Neural progenitor cell (in vitro differentiated cells): ENCODE data around the gene CLDN12. TPM values are rescaled to one million over a fixed set of nuclear protein-coding genes. Genes with fewer than 3 reads are reported as not detected.

Source experiments
- DNase-seq: peaks from one replicate; pipeline ENCODE4 v3.0.0-alpha.2; 2016; ENCODE audit warnings: low spot score
- H2AFZ ChIP-seq: fragments of 200-600 bp; sonication (generic); replicated peaks from 2 replicates; pipeline ENCODE4 v1.6.1; 2016; ENCODE audit warnings: antibody characterized with exemption
- H3F3A ChIP-seq: fragments of 200-600 bp; sonication (generic); 2 replicates; pipeline ENCODE4 v1.6.1; 2016; ENCODE audit warnings: antibody characterized with exemption, low read depth
- H3K27ac ChIP-seq: fragments of 200-600 bp; sonication (generic); 2 replicates; pipeline ENCODE4 v1.5.1; 2016; ENCODE audit warnings: mild to moderate bottlenecking
- H3K27me3 ChIP-seq: fragments of 200-600 bp; sonication (generic); 2 replicates; pipeline ENCODE4 v1.6.1; 2016; ENCODE audit warnings: mild to moderate bottlenecking, moderate library complexity
- H3K36me3 ChIP-seq: fragments of 200-600 bp; sonication (generic); 2 replicates; pipeline ENCODE4 v1.5.1; 2016
- H3K4me1 ChIP-seq: fragments of 200-600 bp; sonication (generic); 2 replicates; pipeline ENCODE4 v1.6.1; 2016; ENCODE audit warnings: mixed run types
- H3K4me2 ChIP-seq: fragments of 200-600 bp; sonication (generic); 2 replicates; pipeline ENCODE4 v1.6.1; 2016
- H3K4me3 ChIP-seq: fragments of 200-600 bp; sonication (generic); 2 replicates; pipeline ENCODE4 v1.5.1; 2016
- H3K79me2 ChIP-seq: fragments of 200-600 bp; sonication (generic); 2 replicates; pipeline ENCODE4 v1.6.1; 2016; ENCODE audit warnings: low read depth
- H3K9ac ChIP-seq: fragments of 200-600 bp; sonication (generic); 2 replicates; pipeline ENCODE4 v1.6.1; 2016
- H3K9me3 ChIP-seq: fragments of 200-600 bp; sonication (generic); 2 replicates; pipeline ENCODE4 v1.5.1; 2016; ENCODE audit warnings: low read depth
- H4K20me1 ChIP-seq: fragments of 200-600 bp; sonication (generic); 2 replicates; pipeline ENCODE4 v1.6.1; 2016; ENCODE audit warnings: low read depth
- H3K27ac Mint-ChIP-seq: 3 replicates; pipeline ENCODE4 v1.8.0; 2021; ENCODE audit warnings: mixed read lengths
- H3K27me3 Mint-ChIP-seq: 2 replicates; pipeline ENCODE4 v1.8.0; 2022; ENCODE audit warnings: low read depth, mild to moderate bottlenecking, inconsistent platforms, moderate library complexity, mixed read lengths; ENCODE audit not compliant: insufficient read depth
- H3K36me3 Mint-ChIP-seq: 3 replicates; pipeline ENCODE4 v1.8.0; 2021; ENCODE audit warnings: mixed read lengths
- H3K4me1 Mint-ChIP-seq: 3 replicates; pipeline ENCODE4 v1.8.0; 2021; ENCODE audit warnings: mixed read lengths
- H3K4me3 Mint-ChIP-seq: 3 replicates; pipeline ENCODE4 v1.8.0; 2021; ENCODE audit warnings: mild to moderate bottlenecking, moderate library complexity, mixed read lengths
- H3K9me3 Mint-ChIP-seq: 3 replicates; pipeline ENCODE4 v1.8.0; 2020; ENCODE audit warnings: mixed read lengths
- CTCF ChIP-seq: fragments of 200-600 bp; sonication (generic); IDR thresholded peaks from 2 replicates; pipeline ENCODE4 v1.5.1; 2017; ENCODE audit warnings: antibody characterized with exemption, mild to moderate bottlenecking
- EZH2 ChIP-seq: fragments of 200-600 bp; sonication (generic); IDR thresholded peaks from 2 replicates; pipeline ENCODE4 v1.6.1; 2017; ENCODE audit warnings: antibody characterized with exemption, mild to moderate bottlenecking, moderate library complexity
- EZH2phosphoT487 ChIP-seq: fragments of 200-600 bp; sonication (generic); IDR thresholded peaks from 2 replicates; pipeline ENCODE4 v1.6.1; 2017; ENCODE audit warnings: antibody characterized with exemption
- total RNA-seq: library from RNA; depleted of rRNA; stranded (reverse); fragments of >200 nt; gene quantifications from 2 replicates; pipeline ENCODE4 v1.2.3, GENCODE V29; 2015; ENCODE audit warnings: low replicate concordance

CLDN12 gene
- total RNA-seq, 1 donor from 2014 or later = 87.3 TPM

GRCh38 chr7:90408142-90408541, 4.9 kb downstream of the CLDN12 start:
- Histone ChIP-seq H3K4me1 (peaks cover 5% of the 10 kb centered on the region), H3K9ac (no peak overlapping the region), H3K79me2 (peaks cover 49% of the 10 kb centered on the region), H3K27ac (no peak overlapping the region), H3K27me3 (no peaks in the 10 kb centered on the region), H3K4me2 (no peak overlapping the region), H3K36me3 (peaks cover 6% of the 10 kb centered on the region), H4K20me1 (peaks cover 22% of the 10 kb centered on the region), H3F3A (peaks cover 8% of the 10 kb centered on the region), H3K9me3 (no peaks in the 10 kb centered on the region), H2AFZ (no peak overlapping the region), H3K4me3 (no peak overlapping the region)
- Mint-ChIP-seq H3K27ac (no peak overlapping the region), H3K9me3 (no peaks in the 10 kb centered on the region), H3K36me3 (peaks cover 21% of the 10 kb centered on the region), H3K27me3 (no peaks in the 10 kb centered on the region), H3K4me1 (peaks cover 5% of the 10 kb centered on the region), H3K4me3 (no peak overlapping the region)
- DNase-seq = no peak
- no peak for TF ChIP-seq CTCF
- TF ChIP-seq EZH2phosphoT487 = no peak
- no peak for TF ChIP-seq EZH2

GRCh38 chr7:90409667-90410066, 6.4 kb downstream of the CLDN12 start:
- Histone ChIP-seq H3K27me3 (no peaks in the 10 kb centered on the region), H3K4me2 (no peak overlapping the region), H3K9ac (no peak overlapping the region), H3F3A (no peaks in the 10 kb centered on the region), H3K27ac (no peak overlapping the region), H3K4me1 (no peaks in the 10 kb centered on the region), H3K79me2 (peaks cover 55% of the 10 kb centered on the region), H3K36me3 (peaks cover 17% of the 10 kb centered on the region), H4K20me1 (peaks cover 28% of the 10 kb centered on the region), H2AFZ (no peak overlapping the region), H3K4me3 (no peak overlapping the region), H3K9me3 (no peaks in the 10 kb centered on the region)
- no peak for TF ChIP-seq EZH2phosphoT487
- Mint-ChIP-seq H3K4me3 (no peak overlapping the region), H3K27ac (no peak overlapping the region), H3K36me3 (peaks cover 23% of the 10 kb centered on the region), H3K9me3 (no peaks in the 10 kb centered on the region), H3K4me1 (peaks cover 2% of the 10 kb centered on the region), H3K27me3 (no peaks in the 10 kb centered on the region)
- no peak for DNase-seq

- H3K4me3 Mint-ChIP-seq = no peak overlapping the region
- H2AFZ ChIP-seq = no peak overlapping the region
- H3K36me3 Mint-ChIP-seq = peaks cover 23% of the 10 kb centered on the region
- H3K4me2 ChIP-seq = no peak overlapping the region
- no peaks in the 10 kb centered on the region for H3K4me1 Mint-ChIP-seq
- no peaks in the 10 kb centered on the region for H3K4me1 ChIP-seq
- no peak overlapping the region for H3K4me3 ChIP-seq
- H3K9me3 ChIP-seq = no peaks in the 10 kb centered on the region
- H3K36me3 ChIP-seq = peaks cover 14% of the 10 kb centered on the region
- peaks cover 39% of the 10 kb centered on the region for H3K79me2 ChIP-seq
- H3K9me3 Mint-ChIP-seq = no peaks in the 10 kb centered on the region
- peaks cover 28% of the 10 kb centered on the region for H4K20me1 ChIP-seq
- DNase-seq = no peak
- H3F3A ChIP-seq = no peaks in the 10 kb centered on the region
- H3K27me3 Mint-ChIP-seq = no peaks in the 10 kb centered on the region
- no peak overlapping the region for H3K9ac ChIP-seq
- no peak overlapping the region for H3K27ac Mint-ChIP-seq
- no peaks in the 10 kb centered on the region for H3K27me3 ChIP-seq
- H3K27ac ChIP-seq = no peak overlapping the region
- TF ChIP-seq EZH2phosphoT487 (no peak), CTCF (no peak), EZH2 (no peak)
These were observed 8.2 kb downstream of the CLDN12 start for GRCh38 chr7:90411510-90411909.

GRCh38 chr7:90412458-90413184, 9.4 kb downstream of the CLDN12 start:
- Histone ChIP-seq H2AFZ (no peak overlapping the region), H3K27ac (no peak overlapping the region), H3K4me3 (no peak overlapping the region), H3F3A (no peaks in the 10 kb centered on the region), H4K20me1 (peaks cover 28% of the 10 kb centered on the region), H3K9me3 (no peaks in the 10 kb centered on the region), H3K27me3 (no peaks in the 10 kb centered on the region), H3K79me2 (peaks cover 33% of the 10 kb centered on the region), H3K4me2 (no peak overlapping the region), H3K36me3 (peaks cover 13% of the 10 kb centered on the region), H3K4me1 (no peaks in the 10 kb centered on the region), H3K9ac (no peak overlapping the region)
- Mint-ChIP-seq H3K9me3 (no peaks in the 10 kb centered on the region), H3K27me3 (no peaks in the 10 kb centered on the region), H3K36me3 (peaks cover 17% of the 10 kb centered on the region), H3K4me1 (no peaks in the 10 kb centered on the region), H3K27ac (no peak overlapping the region), H3K4me3 (no peak overlapping the region)
- TF ChIP-seq EZH2 (no peak), CTCF (peak; percentile 49), EZH2phosphoT487 (no peak)
- peak; percentile 33 for DNase-seq
